ENCODE results near the gene SEMA4B.

DNA sequence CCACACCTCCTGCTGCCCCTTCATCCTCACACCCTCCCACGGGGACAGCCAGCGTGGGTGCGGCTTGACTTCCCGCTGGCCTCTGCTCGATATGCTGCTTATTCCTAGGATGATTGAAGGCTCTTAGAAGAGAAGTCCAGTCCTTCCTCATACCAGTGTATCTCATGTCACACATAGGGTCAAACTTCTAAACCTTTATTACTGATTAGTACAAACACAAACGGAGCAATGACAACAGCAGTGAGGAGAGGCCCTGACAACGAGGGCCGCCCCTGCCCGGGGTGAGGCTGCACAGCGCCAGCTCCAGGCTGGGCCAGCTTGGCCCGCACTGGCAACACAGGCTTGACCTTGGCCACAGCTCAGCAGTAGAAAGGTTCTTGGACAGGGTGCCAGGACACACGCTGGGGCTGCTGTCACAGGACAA, 29.0 kb downstream of the SEMA4B start:
- no peak for TF ChIP-seq POLR2AphosphoS5 (IDR thresholded peaks at IDR 0.05; ENCODE audit: low read depth, low read length)
- TF ChIP-seq POLR2A (IDR thresholded peaks at IDR 0.05; ENCODE audit: low read depth, low read length): no peak
- no peak for TF ChIP-seq TAF1 (IDR thresholded peaks at IDR 0.05; ENCODE audit: low read depth, low read length)
- TF ChIP-seq PAX5 (IDR thresholded peaks at IDR 0.05; ENCODE audit: insufficient read depth, low read length, severe bottlenecking): no peak
